Measurements from ENCODE around the gene DIPK1A.

The DIPK1A gene

GRCh38 chr1:92995441-92996430 is 34.5 kb upstream of the DIPK1A start:
- Histone ChIP-seq H3K4me3 (ENCODE audit: low read depth in 1 of 2, low read length in 1 of 2) (no peak overlapping the region), H3K36me3 (no peaks in the 10 kb centered on the region), H3K9me3 (no peaks in the 10 kb centered on the region), H3K27ac (no peak overlapping the region), H3K4me1 (ENCODE audit: control insufficient read depth in 1 of 2, insufficient read depth in 1 of 2, low read depth in 1 of 2, low read length in 1 of 2) (peaks cover 0 to 5% of the 10 kb centered on the region in 2 experiments), H3K27me3 (no peaks in the 10 kb centered on the region)
- TF ChIP-seq CTCF (IDR thresholded peaks at IDR 0.05): no peak

DNA sequence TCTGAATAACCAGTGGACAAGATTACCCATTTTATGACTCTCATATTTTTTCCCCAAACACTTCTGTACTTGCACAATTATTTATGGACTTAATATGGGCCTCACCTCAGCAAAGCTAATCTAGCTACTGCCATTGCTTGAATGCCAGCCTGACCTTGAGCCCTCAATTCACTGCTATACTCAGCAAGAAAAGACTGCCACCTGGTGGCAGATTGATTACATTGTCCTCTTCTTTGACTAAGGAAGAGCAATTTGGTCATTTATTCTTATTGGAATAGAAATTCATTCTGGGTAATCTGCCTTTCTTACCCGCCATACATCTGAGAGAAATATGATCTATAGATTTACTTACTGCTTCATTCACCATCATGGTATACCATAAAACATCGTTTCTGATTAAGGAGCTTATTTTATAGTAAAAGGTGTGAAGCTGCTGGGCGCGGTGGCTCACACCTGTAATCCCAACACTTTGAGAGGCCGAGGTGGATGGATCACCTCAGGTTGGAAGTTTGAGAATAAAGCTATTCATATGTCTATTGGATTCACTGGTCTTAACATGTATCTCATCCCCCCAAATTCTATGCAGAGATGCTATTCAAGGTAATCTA is 32.9 kb upstream of the DIPK1A start:
- H3K4me3 ChIP-seq (ENCODE audit: low read depth in 1 of 2, low read length in 1 of 2): no peak overlapping the region
- no peak overlapping the region for H3K27ac ChIP-seq
- no peaks in the 10 kb centered on the region for H3K27me3 ChIP-seq
- peaks cover 0 to 5% of the 10 kb centered on the region in 2 experiments for H3K4me1 ChIP-seq (ENCODE audit: control insufficient read depth in 1 of 2, insufficient read depth in 1 of 2, low read depth in 1 of 2, low read length in 1 of 2)
- no peaks in the 10 kb centered on the region for H3K9me3 ChIP-seq
- TF ChIP-seq CTCF (IDR thresholded peaks at IDR 0.05): peak; percentile 76
- no peaks in the 10 kb centered on the region for H3K36me3 ChIP-seq

- no peak for TF ChIP-seq CTCF (IDR thresholded peaks at IDR 0.05)
- Histone ChIP-seq H3K27me3 (no peaks in the 10 kb centered on the region), H3K4me1 (ENCODE audit: control insufficient read depth in 1 of 2, insufficient read depth in 1 of 2, low read depth in 1 of 2, low read length in 1 of 2) (peaks cover 0 to 5% of the 10 kb centered on the region in 2 experiments), H3K36me3 (no peaks in the 10 kb centered on the region), H3K4me3 (ENCODE audit: low read depth in 1 of 2, low read length in 1 of 2) (no peak overlapping the region), H3K9me3 (no peaks in the 10 kb centered on the region), H3K27ac (no peak overlapping the region)
Measured at GRCh38 chr1:92993581-92993980, 32.3 kb upstream of the DIPK1A start.

- no peaks in the 10 kb centered on the region for H3K27me3 ChIP-seq
- no peak overlapping the region for H3K4me3 ChIP-seq (ENCODE audit: low read depth in 1 of 2, low read length in 1 of 2)
- H3K27ac ChIP-seq: no peak overlapping the region
- no peaks in the 10 kb centered on the region for H3K9me3 ChIP-seq
- TF ChIP-seq CTCF (IDR thresholded peaks at IDR 0.05): no peak
- peaks cover 0 to 5% of the 10 kb centered on the region in 2 experiments for H3K4me1 ChIP-seq (ENCODE audit: control insufficient read depth in 1 of 2, insufficient read depth in 1 of 2, low read depth in 1 of 2, low read length in 1 of 2)
- no peaks in the 10 kb centered on the region for H3K36me3 ChIP-seq
Measured at GRCh38 chr1:92992877-92993276, 31.6 kb upstream of the DIPK1A start.

DNA sequence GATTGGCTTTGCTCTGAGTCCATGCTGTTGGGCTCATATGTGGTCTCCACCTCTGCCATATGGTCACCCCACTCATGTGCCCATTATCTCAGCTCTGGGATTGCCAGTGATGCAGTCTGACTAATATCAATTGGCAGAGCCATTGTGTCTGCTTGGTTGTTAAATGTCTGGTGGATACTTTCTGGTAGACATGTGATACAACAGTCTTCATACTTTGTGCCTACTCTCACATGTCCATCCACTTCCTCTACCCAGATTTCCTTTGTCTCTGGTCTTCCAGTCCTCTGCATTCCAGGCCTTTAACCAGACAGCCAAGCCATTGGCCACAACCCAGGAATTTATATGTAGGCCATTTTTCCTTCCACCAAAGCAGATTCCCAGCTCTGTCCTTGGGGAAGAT is 30.8 kb upstream of the DIPK1A start:
- no peak for TF ChIP-seq CTCF (IDR thresholded peaks at IDR 0.05)
- peaks cover 0 to 5% of the 10 kb centered on the region in 2 experiments for H3K4me1 ChIP-seq (ENCODE audit: control insufficient read depth in 1 of 2, insufficient read depth in 1 of 2, low read depth in 1 of 2, low read length in 1 of 2)

More for the DNA sequence above, 30.8 kb upstream of the DIPK1A start:
- no peaks in the 10 kb centered on the region for H3K9me3 ChIP-seq
- no peaks in the 10 kb centered on the region for H3K27me3 ChIP-seq
- H3K27ac ChIP-seq: no peak overlapping the region
- H3K36me3 ChIP-seq: no peaks in the 10 kb centered on the region
- H3K4me3 ChIP-seq (ENCODE audit: low read depth in 1 of 2, low read length in 1 of 2): no peak overlapping the region

All from neutrophil (primary cell).